AG10803 (cell line): ENCODE measurements around the gene SSUH2.
"Not testable (repeated sequence)": the region's sequence is repeated elsewhere in the genome, so short reads cannot be mapped to it uniquely, and the experiment has no call there.

Experiments
- DNase-seq: peaks from one replicate; pipeline ENCODE4 v3.0.0; 2010; ENCODE audit warnings: low read depth
- H3K4me3 ChIP-seq: 2 replicates; pipeline ENCODE4 v1.5.1; 2011; ENCODE audit warnings: mild to moderate bottlenecking, low read length, control low read depth
- CTCF ChIP-seq: conservative IDR thresholded peaks from 2 replicates; pipeline ENCODE4 v1.5.1; 2011; ENCODE audit warnings: mild to moderate bottlenecking, low read length, control low read depth, inconsistent platforms

The SSUH2 gene

GRCh38 chr3:8655387-8655835 is 10.8 kb upstream of the SSUH2 start:
- TF ChIP-seq CTCF: no peak
- no peak overlapping the region for H3K4me3 ChIP-seq
- DNase-seq: no peak

GRCh38 chr3:8654572-8655329 is 10.2 kb upstream of the SSUH2 start:
- not testable (repeated sequence) for DNase-seq, H3K4me3 ChIP-seq

- no peak for DNase-seq
- TF ChIP-seq CTCF: no peak
- H3K4me3 ChIP-seq: no peak overlapping the region
Observed at GRCh38 chr3:8653800-8654408, 9.3 kb upstream of the SSUH2 start.

- DNase-seq: no peak
- TF ChIP-seq CTCF: no peak
- H3K4me3 ChIP-seq: no peak overlapping the region
Observed at GRCh38 chr3:8652324-8652987, 7.9 kb upstream of the SSUH2 start.

- H3K4me3 ChIP-seq: no peak overlapping the region
- no peak for TF ChIP-seq CTCF
Observed at GRCh38 chr3:8651418-8652323, 7.1 kb upstream of the SSUH2 start.

GRCh38 chr3:8650583-8651416 is 6.2 kb upstream of the SSUH2 start:
- TF ChIP-seq CTCF: no peak
- H3K4me3 ChIP-seq: no peak overlapping the region
- no peak for DNase-seq

More at GRCh38 chr3:8651418-8652323, 7.1 kb upstream of the SSUH2 start:
- DNase-seq: no peak
